ENCODE results near the gene MTCH1. TPM values are rescaled to one million over a fixed set of nuclear protein-coding genes. Genes with fewer than 3 reads are reported as not detected.
A peak's percentile ranks its signal among the peaks of the same experiment; 100 is the strongest.

The MTCH1 gene
- total and polyA plus RNA-seq, 3 donors from 2014 or later, result 157 to 316 (median 227) TPM

DNA sequence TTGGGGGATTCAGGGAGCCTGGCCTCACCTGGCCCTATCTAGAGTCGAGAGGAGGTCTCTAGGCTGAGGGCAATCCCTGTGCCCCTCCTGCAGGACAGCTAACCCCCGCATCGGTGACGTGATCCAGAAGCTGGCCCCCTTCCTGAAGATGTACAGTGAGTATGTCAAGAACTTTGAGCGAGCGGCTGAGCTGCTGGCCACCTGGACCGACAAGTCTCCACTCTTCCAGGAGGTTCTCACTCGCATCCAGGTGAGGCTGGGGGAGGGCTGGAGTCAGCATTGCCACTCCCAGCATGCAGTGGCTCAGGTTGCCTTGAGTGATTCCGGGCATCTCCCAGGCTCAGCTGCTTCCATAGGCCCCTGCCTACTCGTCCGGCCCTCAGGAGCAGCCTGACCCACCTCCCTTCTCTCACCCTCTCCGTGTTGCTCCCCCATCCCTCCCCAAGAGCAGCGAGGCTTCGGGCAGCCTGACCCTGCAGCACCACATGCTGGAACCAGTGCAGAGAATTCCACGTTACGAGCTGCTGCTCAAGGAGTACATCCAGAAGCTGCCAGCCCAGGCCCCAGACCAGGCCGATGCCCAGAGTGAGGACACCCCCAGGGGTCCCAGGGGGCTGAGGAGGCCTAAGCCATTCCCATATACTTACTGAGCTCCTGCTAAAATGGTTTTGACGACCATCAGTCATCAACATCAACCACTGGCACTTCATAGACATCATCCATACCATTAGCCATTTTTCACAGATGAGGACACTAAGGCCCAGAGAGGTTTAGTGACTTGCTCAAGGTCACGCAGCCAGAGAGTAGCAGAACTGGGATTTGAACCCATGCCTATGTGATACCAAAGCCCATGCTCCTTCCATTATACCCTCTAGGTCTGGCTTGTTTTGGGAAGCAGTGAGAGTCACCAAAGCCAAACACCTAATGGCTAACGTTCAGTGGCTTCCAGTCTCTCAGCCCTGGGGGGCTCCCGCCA is 27.8 kb upstream of the MTCH1 start:
- DNase-seq, result no peak
- H3K36me3 ChIP-seq (ENCODE audit: low read depth, missing control alignments), result no peaks in the 10 kb centered on the region
- H3K4me1 ChIP-seq, result peaks cover 20% of the 10 kb centered on the region
- H3K4me3 ChIP-seq, result no peak overlapping the region
- H3K27ac ChIP-seq, result no peak overlapping the region
- no peaks in the 10 kb centered on the region for H3K9me3 ChIP-seq
- H3K27me3 ChIP-seq, result no peaks in the 10 kb centered on the region
- TF ChIP-seq, protein P1, sequence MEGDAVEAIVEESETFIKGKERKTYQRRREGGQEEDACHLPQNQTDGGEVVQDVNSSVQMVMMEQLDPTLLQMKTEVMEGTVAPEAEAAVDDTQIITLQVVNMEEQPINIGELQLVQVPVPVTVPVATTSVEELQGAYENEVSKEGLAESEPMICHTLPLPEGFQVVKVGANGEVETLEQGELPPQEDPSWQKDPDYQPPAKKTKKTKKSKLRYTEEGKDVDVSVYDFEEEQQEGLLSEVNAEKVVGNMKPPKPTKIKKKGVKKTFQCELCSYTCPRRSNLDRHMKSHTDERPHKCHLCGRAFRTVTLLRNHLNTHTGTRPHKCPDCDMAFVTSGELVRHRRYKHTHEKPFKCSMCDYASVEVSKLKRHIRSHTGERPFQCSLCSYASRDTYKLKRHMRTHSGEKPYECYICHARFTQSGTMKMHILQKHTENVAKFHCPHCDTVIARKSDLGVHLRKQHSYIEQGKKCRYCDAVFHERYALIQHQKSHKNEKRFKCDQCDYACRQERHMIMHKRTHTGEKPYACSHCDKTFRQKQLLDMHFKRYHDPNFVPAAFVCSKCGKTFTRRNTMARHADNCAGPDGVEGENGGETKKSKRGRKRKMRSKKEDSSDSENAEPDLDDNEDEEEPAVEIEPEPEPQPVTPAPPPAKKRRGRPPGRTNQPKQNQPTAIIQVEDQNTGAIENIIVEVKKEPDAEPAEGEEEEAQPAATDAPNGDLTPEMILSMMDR (IDR thresholded peaks at IDR 0.05), result no peak
- no peak for TF ChIP-seq POLR2A (IDR thresholded peaks at IDR 0.05)
- intact Hi-C loops (cut with DNase I; ENCODE audit: low total_unique reads), result no loop called here
- 88 to 100% methylated on average over 1 to 21 of the region's 21 CpGs for WGBS, 2 donors

GRCh38 chr6:37011656-37012378 is 25.8 kb upstream of the MTCH1 start:
- Histone ChIP-seq H3K27ac (no peak overlapping the region), H3K36me3 (ENCODE audit: low read depth, missing control alignments) (no peaks in the 10 kb centered on the region), H3K4me3 (no peak overlapping the region), H3K27me3 (no peaks in the 10 kb centered on the region), H3K9me3 (no peaks in the 10 kb centered on the region), H3K4me1 (peaks cover 7% of the 10 kb centered on the region)
- WGBS, 2 donors, result 91 to 93% methylated on average over 10 to 11 of the region's 11 CpGs
- TF ChIP-seq POLR2A (IDR thresholded peaks at IDR 0.05), result no peak
- TF ChIP-seq, protein P1 (IDR thresholded peaks at IDR 0.05), result no peak
- no peak for DNase-seq
- intact Hi-C loops (cut with DNase I; ENCODE audit: low total_unique reads), result no loop called here

- no peaks in the 10 kb centered on the region for H3K9me3 ChIP-seq
- no peak for DNase-seq
- TF ChIP-seq POLR2A (IDR thresholded peaks at IDR 0.05), result no peak
- TF ChIP-seq, protein P1 (IDR thresholded peaks at IDR 0.05), result no peak
- peaks cover 7% of the 10 kb centered on the region for H3K4me1 ChIP-seq
- WGBS, 2 donors, result 83 to 94% methylated on average over 7 to 10 of the region's 10 CpGs
- intact Hi-C loops (cut with DNase I; ENCODE audit: low total_unique reads), result no loop called here
- no peak overlapping the region for H3K27ac ChIP-seq
- H3K36me3 ChIP-seq (ENCODE audit: low read depth, missing control alignments), result no peaks in the 10 kb centered on the region
- H3K4me3 ChIP-seq, result no peak overlapping the region
- no peaks in the 10 kb centered on the region for H3K27me3 ChIP-seq
Observed at GRCh38 chr6:37010402-37010892, 24.5 kb upstream of the MTCH1 start.

GRCh38 chr6:37008484-37009465 is 22.8 kb upstream of the MTCH1 start:
- H3K4me1 ChIP-seq, result peaks cover 7% of the 10 kb centered on the region
- TF ChIP-seq, protein P1 (IDR thresholded peaks at IDR 0.05), result no peak
- TF ChIP-seq POLR2A (IDR thresholded peaks at IDR 0.05), result no peak
- intact Hi-C loops (cut with DNase I; ENCODE audit: low total_unique reads), result no loop called here
- no peaks in the 10 kb centered on the region for H3K9me3 ChIP-seq
- no peaks in the 10 kb centered on the region for H3K36me3 ChIP-seq (ENCODE audit: low read depth, missing control alignments)
- no peak for DNase-seq
- peak overlapping the region in 1 of 2 donors; percentile 19 for H3K27ac ChIP-seq
- 68 to 78% methylated on average over 13 to 15 of the region's 15 CpGs for WGBS, 2 donors
- no peaks in the 10 kb centered on the region for H3K27me3 ChIP-seq
- H3K4me3 ChIP-seq, result no peak overlapping the region
